K562 (cell line): ENCODE results near the gene ZNHIT3. TPM values are rescaled to one million over a fixed set of nuclear protein-coding genes. Genes with fewer than 3 reads are reported as not detected.

Experiments
- ASH1L ChIP-seq: fragments of 450-650 bp; IDR thresholded peaks from 2 replicates; pipeline ENCODE4 v1.6.1; 2018; ENCODE audit warnings: borderline replicate concordance, mild to moderate bottlenecking, low read depth; ENCODE audit not compliant: partially characterized antibody
- CC2D1A ChIP-seq: fragments of 450-650 bp; IDR thresholded peaks from 2 replicates; pipeline ENCODE4 v1.6.1; 2017; ENCODE audit warnings: mild to moderate bottlenecking
- CHD2 ChIP-seq: IDR thresholded peaks from 2 replicates; pipeline ENCODE4 v1.6.1; 2011; ENCODE audit warnings: low read depth, low read length
- FOXK2 ChIP-seq, 2 experiments: fragments of 450-650 bp; IDR thresholded peaks in 1 of 2; conservative IDR thresholded peaks in 1 of 2; 2 replicates each; pipeline ENCODE4 v1.6.1; 2016; ENCODE audit warnings: low read depth in 2 of 2, mild to moderate bottlenecking in 1 of 2
- HNRNPL ChIP-seq: fragments of 200-400 bp; formaldehyde crosslinking; IDR thresholded peaks from 2 replicates; pipeline ENCODE4 v1.6.1; 2017; ENCODE audit warnings: low read depth, mild to moderate bottlenecking, low read length
- MTF1 ChIP-seq: fragments of 250-450 bp; sonication (Bioruptor Pico); IDR thresholded peaks from 2 replicates; pipeline ENCODE4 v1.9.0; 2021; ENCODE audit warnings: moderate library complexity, mild to moderate bottlenecking, inconsistent platforms, borderline replicate concordance
- MYNN ChIP-seq, 2 experiments: sonication (generic); formaldehyde crosslinking in 1 of 2; IDR thresholded peaks; 2 replicates each; pipeline versions ENCODE4 v1.5.0 to v1.6.1; 2016 to 2020; ENCODE audit warnings: antibody characterized with exemption in 1 of 2, missing genetic modification reagents in 1 of 2
- NELFE ChIP-seq: IDR thresholded peaks from 2 replicates; pipeline ENCODE4 v1.6.1; 2011; ENCODE audit warnings: mild to moderate bottlenecking; ENCODE audit not compliant: insufficient read depth, insufficient read length
- NFIC ChIP-seq: fragments of 450-650 bp; IDR thresholded peaks from 2 replicates; pipeline ENCODE4 v1.6.1; 2017; ENCODE audit warnings: mild to moderate bottlenecking, inconsistent platforms
- NR4A1 ChIP-seq, 2 experiments: fragments of 250-450 bp in 1 of 2; fragments of 450-650 bp in 1 of 2; sonication (Bioruptor Pico) in 1 of 2; IDR thresholded peaks; 2 replicates each; pipeline versions ENCODE4 v1.4.0 to v1.6.1; 2016 to 2020; ENCODE audit warnings: mild to moderate bottlenecking in 2 of 2, missing compliant biosample characterization in 1 of 2, missing genetic modification characterization in 1 of 2, moderate library complexity in 1 of 2
- SMC3 ChIP-seq: conservative IDR thresholded peaks from 2 replicates; pipeline ENCODE4 v1.6.1; 2011; ENCODE audit warnings: low read depth, low read length, improper control_type of control experiment; ENCODE audit not compliant: insufficient read depth
- TEAD4 ChIP-seq, 2 experiments: sonication (generic) in 1 of 2; formaldehyde crosslinking in 1 of 2; IDR thresholded peaks; 2 replicates each; pipeline versions ENCODE4 v1.6.1 to v1.8.0; 2012 to 2022; ENCODE audit warnings: borderline replicate concordance in 1 of 2, inconsistent platforms in 1 of 2, low read length in 1 of 2, mild to moderate bottlenecking in 1 of 2, missing genetic modification reagents in 1 of 2
- TSC22D4 ChIP-seq: fragments of 450-650 bp; IDR thresholded peaks from 2 replicates; pipeline ENCODE4 v1.6.1; 2016; ENCODE audit warnings: missing genetic modification characterization, missing biosample characterization, control low read depth
- ZBTB17 ChIP-seq: fragments of 450-650 bp; formaldehyde crosslinking; IDR thresholded peaks from 2 replicates; pipeline ENCODE4 v1.4.0; 2020; ENCODE audit warnings: mild to moderate bottlenecking
- ZNF124 ChIP-seq: sonication (generic); formaldehyde crosslinking; IDR thresholded peaks from 2 replicates; pipeline ENCODE4 v1.8.1; 2022; ENCODE audit warnings: missing genetic modification reagents
- ZNF239 ChIP-seq: fragments of 250-450 bp; sonication (Bioruptor Pico); IDR thresholded peaks from 2 replicates; pipeline ENCODE4 v1.4.0; 2020; ENCODE audit warnings: mild to moderate bottlenecking
- ZNF3 ChIP-seq: fragments of 250-450 bp; sonication (Bioruptor Pico); IDR thresholded peaks from 2 replicates; pipeline ENCODE4 v1.5.0; 2021; ENCODE audit warnings: mild to moderate bottlenecking, moderate library complexity
- ZNF583 ChIP-seq: fragments of 250-450 bp; sonication (Bioruptor Pico); IDR thresholded peaks from 2 replicates; pipeline ENCODE4 v1.4.0; 2020
- polyA plus RNA-seq, 8 experiments: library from polyadenylated mRNA; depleted of rRNA in 4 of 8; stranded (reverse) in 5 of 8; unstranded in 3 of 8; fragments of >200 nt; fragmentation: Nextera tagmentation in 2 of 8; fragmentation: Illumina TruSeq in 1 of 8; extraction: Ambion mirVana in 2 of 8; extraction: Trizol in 1 of 8; gene quantifications; 2 replicates each; pipeline versions ENCODE4 v1.2.1 to v1.2.3, GENCODE V29; 2011 to 2014; ENCODE audit warnings: inconsistent platforms in 1 of 8, missing spikeins in 1 of 8
- total RNA-seq, 7 experiments: library from RNA; depleted of rRNA in 6 of 7; stranded (reverse); fragments of >200 nt in 6 of 7; fragmentation: Illumina TruSeq in 2 of 7; extraction: Trizol in 2 of 7; gene quantifications; 2 replicates each; pipeline versions ENCODE4 v1.2.1 to v1.2.3, GENCODE V29; 2011 to 2021; ENCODE audit warnings: low replicate concordance in 1 of 7
- TF ChIP-seq, protein P1 (sequence below): fragments of 250-450 bp; sonication (Bioruptor Pico); IDR thresholded peaks from 2 replicates; pipeline ENCODE4 v1.4.0; 2020; ENCODE audit warnings: mild to moderate bottlenecking, moderate library complexity
- TF ChIP-seq, protein P2 (sequence below), 2 experiments: IDR thresholded peaks in 1 of 2; conservative IDR thresholded peaks in 1 of 2; 2 replicates each; pipeline ENCODE4 v1.6.1; 2016; ENCODE audit warnings: low read depth in 2 of 2, mild to moderate bottlenecking in 1 of 2, missing compliant biosample characterization in 1 of 2, missing genetic modification characterization in 1 of 2, moderate library complexity in 1 of 2
- TF ChIP-seq, protein P3 (sequence below): fragments of 450-650 bp; formaldehyde crosslinking; IDR thresholded peaks from 2 replicates; pipeline ENCODE4 v1.4.0; 2020; ENCODE audit warnings: mild to moderate bottlenecking, moderate library complexity

Gene ZNHIT3
- total and polyA plus RNA-seq, 9 of the 15 experiments (the other 6 are each of a cell fraction or from before 2014, with no cell fraction given) = 45.0 to 300 (median 88.4) TPM

DNA sequence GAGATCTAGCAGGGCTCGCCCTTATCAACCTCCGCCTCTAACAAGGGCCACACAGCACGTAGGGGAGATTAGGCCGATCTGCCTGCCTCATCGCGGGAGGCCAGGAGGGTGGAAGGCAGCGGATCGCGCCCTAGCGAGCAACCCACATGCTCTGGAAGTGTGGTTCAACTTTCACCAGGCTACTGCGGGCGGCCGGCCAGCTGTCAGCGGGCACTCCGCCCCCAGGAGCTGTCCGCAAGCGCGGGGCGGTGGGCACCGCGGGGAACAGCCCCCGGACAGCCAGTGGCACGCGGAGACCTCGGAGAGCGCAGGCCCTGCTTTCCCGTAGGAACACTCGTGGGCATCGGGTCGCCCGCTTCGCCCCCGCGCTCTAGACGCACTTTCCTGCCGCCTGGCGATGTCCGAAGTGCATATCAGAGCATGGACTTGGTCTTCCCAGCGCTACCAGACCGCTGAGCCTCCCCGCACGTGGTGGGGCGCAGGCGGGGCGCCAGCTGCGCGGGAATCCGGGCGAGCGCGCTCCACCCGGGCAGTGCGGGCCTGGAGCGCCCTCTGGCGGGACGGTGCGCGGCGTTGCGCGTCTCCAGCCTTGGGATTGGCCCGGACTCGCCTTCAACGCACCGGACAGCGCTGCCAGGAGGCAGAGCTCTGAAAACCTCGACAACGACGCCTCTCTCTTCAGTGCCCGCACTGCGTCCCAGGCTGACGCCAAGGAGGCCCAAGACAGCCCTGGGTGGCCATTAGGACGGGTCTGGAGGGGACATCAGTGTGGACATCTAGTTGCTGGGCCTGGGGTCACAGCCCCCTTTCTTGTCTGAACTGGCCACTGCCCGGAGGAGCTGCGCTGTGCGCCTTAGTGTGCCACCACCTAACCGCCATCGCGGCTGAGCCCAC, 3.6 kb upstream of the ZNHIT3 start (continued):
- TF ChIP-seq NR4A1 (CRISPR knock-in tag; IDR thresholded peaks at IDR 0.05) (no peak), NR4A1 (tag; IDR thresholded peaks at IDR 0.05) (peak; percentile 66), NELFE (no peak), TEAD4 (IDR thresholded peaks at IDR 0.05; ENCODE audit: low read length) (no peak), TEAD4 (CRISPR knock-in tag; IDR thresholded peaks at IDR 0.05; ENCODE audit: borderline replicate concordance) (peak; percentile 89; the same call in 1 of the 2 replicates), ZNF239 (CRISPR knock-in tag) (no peak), TSC22D4 (tag) (no peak), HNRNPL (peak; percentile 89), ZNF583 (CRISPR knock-in tag) (no peak), ZBTB17 (peak; percentile 86; the same call in 1 of the 2 replicates), ASH1L (no peak), FOXK2 (conservative IDR thresholded peaks at IDR 0.05 in 1 of 2, IDR thresholded peaks at IDR 0.05 in 1 of 2; ENCODE audit: low read depth in 2 of 2) (no peak), SMC3 (peak; percentile 93), MYNN (IDR thresholded peaks at IDR 0.05) (peak; percentile 26; the same call in 1 of the 2 replicates), MYNN (CRISPR knock-in tag; IDR thresholded peaks at IDR 0.05) (no peak), ZNF3 (CRISPR knock-in tag) (no peak), CC2D1A (no peak), NFIC (peak; percentile 68), MTF1 (CRISPR knock-in tag) (no peak), ZNF124 (CRISPR knock-in tag) (peak; percentile 89; the same call in 1 of the 2 replicates), CHD2 (peak; percentile 34; the same call in 1 of the 2 replicates)
- TF ChIP-seq, protein P1, sequence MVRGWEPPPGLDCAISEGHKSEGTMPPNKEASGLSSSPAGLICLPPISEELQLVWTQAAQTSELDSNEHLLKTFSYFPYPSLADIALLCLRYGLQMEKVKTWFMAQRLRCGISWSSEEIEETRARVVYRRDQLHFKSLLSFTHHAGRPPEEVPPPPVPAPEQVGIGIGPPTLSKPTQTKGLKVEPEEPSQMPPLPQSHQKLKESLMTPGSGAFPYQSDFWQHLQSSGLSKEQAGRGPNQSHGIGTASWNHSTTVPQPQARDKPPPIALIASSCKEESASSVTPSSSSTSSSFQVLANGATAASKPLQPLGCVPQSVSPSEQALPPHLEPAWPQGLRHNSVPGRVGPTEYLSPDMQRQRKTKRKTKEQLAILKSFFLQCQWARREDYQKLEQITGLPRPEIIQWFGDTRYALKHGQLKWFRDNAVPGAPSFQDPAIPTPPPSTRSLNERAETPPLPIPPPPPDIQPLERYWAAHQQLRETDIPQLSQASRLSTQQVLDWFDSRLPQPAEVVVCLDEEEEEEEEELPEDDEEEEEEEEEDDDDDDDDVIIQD (CRISPR knock-in tag) = no peak
- TF ChIP-seq, protein P2, sequence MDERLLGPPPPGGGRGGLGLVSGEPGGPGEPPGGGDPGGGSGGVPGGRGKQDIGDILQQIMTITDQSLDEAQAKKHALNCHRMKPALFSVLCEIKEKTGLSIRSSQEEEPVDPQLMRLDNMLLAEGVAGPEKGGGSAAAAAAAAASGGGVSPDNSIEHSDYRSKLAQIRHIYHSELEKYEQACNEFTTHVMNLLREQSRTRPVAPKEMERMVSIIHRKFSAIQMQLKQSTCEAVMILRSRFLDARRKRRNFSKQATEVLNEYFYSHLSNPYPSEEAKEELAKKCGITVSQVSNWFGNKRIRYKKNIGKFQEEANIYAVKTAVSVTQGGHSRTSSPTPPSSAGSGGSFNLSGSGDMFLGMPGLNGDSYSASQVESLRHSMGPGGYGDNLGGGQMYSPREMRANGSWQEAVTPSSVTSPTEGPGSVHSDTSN (CRISPR knock-in tag; IDR thresholded peaks at IDR 0.05; ENCODE audit: low read depth) = no peak
- TF ChIP-seq, protein P2 (tag; conservative IDR thresholded peaks at IDR 0.05; ENCODE audit: low read depth) = no peak
- TF ChIP-seq, protein P3, sequence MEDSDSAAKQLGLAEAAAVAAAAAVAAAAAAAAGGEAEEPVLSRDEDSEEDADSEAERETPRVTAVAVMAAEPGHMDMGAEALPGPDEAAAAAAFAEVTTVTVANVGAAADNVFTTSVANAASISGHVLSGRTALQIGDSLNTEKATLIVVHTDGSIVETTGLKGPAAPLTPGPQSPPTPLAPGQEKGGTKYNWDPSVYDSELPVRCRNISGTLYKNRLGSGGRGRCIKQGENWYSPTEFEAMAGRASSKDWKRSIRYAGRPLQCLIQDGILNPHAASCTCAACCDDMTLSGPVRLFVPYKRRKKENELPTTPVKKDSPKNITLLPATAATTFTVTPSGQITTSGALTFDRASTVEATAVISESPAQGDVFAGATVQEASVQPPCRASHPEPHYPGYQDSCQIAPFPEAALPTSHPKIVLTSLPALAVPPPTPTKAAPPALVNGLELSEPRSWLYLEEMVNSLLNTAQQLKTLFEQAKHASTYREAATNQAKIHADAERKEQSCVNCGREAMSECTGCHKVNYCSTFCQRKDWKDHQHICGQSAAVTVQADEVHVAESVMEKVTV (CRISPR knock-in tag) = peak; percentile 79
